GM18951 (cell line): ENCODE results near the gene SH3BP2.

Experiments
- POLR2A ChIP-seq: IDR thresholded peaks from 4 replicates; pipeline ENCODE4 v1.6.1; 2011; ENCODE audit warnings: mild to moderate bottlenecking; ENCODE audit not compliant: insufficient read length, insufficient read depth; ENCODE audit errors: extremely low read depth
- in situ Hi-C: fragments of 300-500 bp; cut with MboI; formaldehyde crosslinking; loops from one replicate; pipeline ENCODE4 v1.12.0; 2022; ENCODE audit warnings: low sequenced_read_pairs, mixed read lengths, inconsistent platforms; ENCODE audit not compliant: unreplicated experiment

The SH3BP2 gene

GRCh38 chr4:2886161-2886560, 93.3 kb downstream of the SH3BP2 start:
- in situ Hi-C loops: no loop called here
- TF ChIP-seq POLR2A: no peak

- TF ChIP-seq POLR2A: no peak
- in situ Hi-C loops: no loop called here
Observed at GRCh38 chr4:2886622-2887021, 93.7 kb downstream of the SH3BP2 start.

- no peak for TF ChIP-seq POLR2A
- in situ Hi-C loops: no loop called here
Observed at GRCh38 chr4:2887343-2887742, 94.5 kb downstream of the SH3BP2 start.

GRCh38 chr4:2888886-2889285, 96.0 kb downstream of the SH3BP2 start:
- TF ChIP-seq POLR2A: no peak
- in situ Hi-C loops: no loop called here
